NCI-H2029 treated with DMSO at 0.1 percent for 48 hours (cell line): Measurements from ENCODE around the gene RENBP.

ENCODE experiments used
- DNase-seq: peaks from one replicate; lab custom pipeline; 2025; lab: John Stamatoyannopoulos, UW

Gene RENBP

GRCh38 chrX:153970357-153971123, 26.1 kb upstream of the RENBP start:
- no peak for DNase-seq

- no peak for DNase-seq
Observed at GRCh38 chrX:153969904-153970356, 25.5 kb upstream of the RENBP start.

GRCh38 chrX:153969125-153969903, 24.9 kb upstream of the RENBP start:
- DNase-seq: no peak

- DNase-seq: no peak
Observed at GRCh38 chrX:153968754-153969124, 24.3 kb upstream of the RENBP start.

GRCh38 chrX:153968255-153968654, 23.8 kb upstream of the RENBP start:
- DNase-seq: no peak

GRCh38 chrX:153967536-153968224, 23.2 kb upstream of the RENBP start:
- DNase-seq: no peak

- DNase-seq: no peak
Observed at GRCh38 chrX:153966841-153967535, 22.5 kb upstream of the RENBP start.

- no peak for DNase-seq
Observed at GRCh38 chrX:153966283-153966688, 21.8 kb upstream of the RENBP start.

GRCh38 chrX:153965406-153965805, 21.0 kb upstream of the RENBP start:
- no peak for DNase-seq

- no peak for DNase-seq
Observed at GRCh38 chrX:153964105-153964504, 19.7 kb upstream of the RENBP start.

- DNase-seq: no peak
Observed at GRCh38 chrX:153963546-153963945, 19.1 kb upstream of the RENBP start.

- DNase-seq: no peak
Observed at GRCh38 chrX:153961292-153961691, 16.8 kb upstream of the RENBP start.

- DNase-seq: no peak
Observed at GRCh38 chrX:153960786-153961185, 16.3 kb upstream of the RENBP start.

GRCh38 chrX:153960077-153960476, 15.6 kb upstream of the RENBP start:
- no peak for DNase-seq

GRCh38 chrX:153959649-153960048, 15.2 kb upstream of the RENBP start:
- no peak for DNase-seq

GRCh38 chrX:153958605-153959004, 14.2 kb upstream of the RENBP start:
- no peak for DNase-seq

- no peak for DNase-seq
Observed at GRCh38 chrX:153957224-153957623, 12.8 kb upstream of the RENBP start.

GRCh38 chrX:153956044-153956907, 11.8 kb upstream of the RENBP start:
- no peak for DNase-seq

- DNase-seq: no peak
Observed at GRCh38 chrX:153955228-153955732, 10.8 kb upstream of the RENBP start.

GRCh38 chrX:153954558-153955227, 10.2 kb upstream of the RENBP start:
- DNase-seq: no peak
